ENCODE results near the gene TOMM40. TPM values are rescaled to one million over a fixed set of nuclear protein-coding genes. Genes with fewer than 3 reads are reported as not detected.

Gene TOMM40
- total and polyA plus RNA-seq, 2 of the 13 experiments (the other 11 are each of a cell fraction or from before 2014, with no cell fraction given): 72.0 to 110 TPM

DNA sequence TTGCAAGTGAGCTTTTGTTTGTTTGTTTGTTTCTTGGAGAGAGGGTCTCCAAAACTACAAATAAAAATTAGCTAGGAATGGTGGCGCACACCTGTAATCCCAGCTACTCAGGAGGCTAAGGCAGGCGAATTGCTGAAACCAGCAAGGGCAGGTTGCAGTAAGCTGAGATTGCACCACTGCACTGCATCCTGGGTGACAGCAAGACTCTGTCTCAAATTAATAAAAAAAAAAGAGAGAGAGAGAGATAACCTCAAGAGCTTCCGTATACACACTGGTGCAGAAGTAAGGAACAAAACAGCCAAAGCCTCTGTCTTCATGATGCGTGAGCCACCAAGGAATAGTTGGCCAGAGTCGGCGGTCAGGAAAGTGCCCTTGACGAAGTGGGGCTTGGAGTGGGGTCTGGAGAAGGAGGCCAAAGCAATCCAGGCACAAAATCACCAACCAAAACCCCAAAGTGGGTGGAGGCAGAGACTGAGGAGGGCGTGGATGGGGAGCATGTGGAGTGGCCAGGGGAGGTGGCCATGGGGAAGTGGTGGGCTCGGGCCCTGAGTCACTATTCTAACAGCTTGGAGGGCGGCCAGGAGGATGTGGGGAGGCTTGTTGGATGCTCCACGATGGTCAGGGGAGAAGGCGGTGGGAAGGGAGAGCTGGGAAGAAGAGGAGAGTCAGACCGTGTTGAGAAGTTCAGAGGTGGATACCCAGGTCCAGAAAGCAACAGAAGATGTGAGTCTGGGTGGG, 21.2 kb upstream of the TOMM40 start:
- ChIA-PET POLR2A (interaction anchor here (0.9 to 4.5 kb wide), 6 partner anchors 12 to 56 kb away, joined by 3 to 36 read pairs (median 4); partner anchors contain the start of genes APOE and TOMM40), CTCF (ENCODE audit: low intra/inter-chr PET ratio, low total read pairs) (no interaction called here)
- H3K4me3 ChIP-seq (replicated peaks in 1 of 3; ENCODE audit: insufficient read depth in 1 of 3, low read depth in 2 of 3, low read length in 3 of 3): no peak overlapping the region; a peak in 1 of 6 replicates
- H3K27ac ChIP-seq (ENCODE audit: extremely low read length, insufficient read depth, low read length): peak overlapping the region; percentile 64
- H3K9ac ChIP-seq (ENCODE audit: insufficient read depth, low read depth, low read length): no peak overlapping the region
- no peak overlapping the region for H2AFZ ChIP-seq (ENCODE audit: low read length)
- intact Hi-C loops (cut with micrococcal nuclease; ENCODE audit: unreplicated experiment): no loop called here
- H3K36me3 ChIP-seq (replicated peaks in 1 of 2; ENCODE audit: control insufficient read depth in 1 of 2, insufficient read depth in 2 of 2, low read length in 2 of 2): peaks cover 28 to 56% of the 10 kb centered on the region in 2 experiments
- 84% methylated on average over 13 of the region's 13 CpGs for WGBS (ENCODE audit: low lambda C conversion rate)
- H3K4me2 ChIP-seq (ENCODE audit: low read depth, low read length): peak overlapping the region; percentile 53
- H3K4me1 ChIP-seq (ENCODE audit: insufficient read depth, low read length): peaks cover 59% of the 10 kb centered on the region
- H3K27me3 ChIP-seq (ENCODE audit: control insufficient read depth in 1 of 2, insufficient read depth in 2 of 2, low read length in 2 of 2): no peaks in the 10 kb centered on the region
- FAIRE-seq (peak; percentile 21), DNase-seq (ENCODE audit: low spot score) (no peak), ATAC-seq (peak; percentile 13; the same call in 1 of the 3 replicates)
- H3K9me3 ChIP-seq (ENCODE audit: low read length): no peaks in the 10 kb centered on the region
- in situ Hi-C loops (cut with HindIII; ENCODE audit: extremely low pct_ligation_motif_present, low pct_unique_long_range_greater_than_20kb): no loop called here
- no TSS peak for BruUV-seq (replicated peaks)
- H4K20me1 ChIP-seq (ENCODE audit: insufficient read depth, low read length): no peaks in the 10 kb centered on the region
- H3K79me2 ChIP-seq (ENCODE audit: insufficient read depth, low read length): no peaks in the 10 kb centered on the region
- TF ChIP-seq MAFG (CRISPR knock-in tag; IDR thresholded peaks at IDR 0.05) (no peak), RBFOX2 (IDR thresholded peaks at IDR 0.05; ENCODE audit: low read depth, low read length) (0 out of 2 replicates have a peak, but pooled peaks have one; percentile 24), SOX5 (CRISPR knock-in tag; IDR thresholded peaks at IDR 0.05; ENCODE audit: borderline replicate concordance) (no peak), FOXP1 (IDR thresholded peaks at IDR 0.05) (no peak), FOXP1 (CRISPR knock-in tag; IDR thresholded peaks at IDR 0.05) (no peak), ZNF460 (CRISPR knock-in tag; IDR thresholded peaks at IDR 0.05; ENCODE audit: borderline replicate concordance) (peak; percentile 61; the same call in 1 of the 2 replicates), RFX5 (IDR thresholded peaks at IDR 0.05; ENCODE audit: low read depth, low read length) (no peak), RBM22 (optimal IDR thresholded peaks at IDR 0.05; ENCODE audit: low read length) (peak; percentile 26), SAFB2 (CRISPR knock-in tag; IDR thresholded peaks at IDR 0.05; ENCODE audit: borderline replicate concordance, low read depth) (no peak), ZNF747 (CRISPR knock-in tag; IDR thresholded peaks at IDR 0.05; ENCODE audit: borderline replicate concordance) (no peak), CHD2 (IDR thresholded peaks at IDR 0.05; ENCODE audit: low read depth, low read length) (no peak), GABPB1 (CRISPR knock-in tag; IDR thresholded peaks at IDR 0.05) (0 out of 2 replicates have a peak, but pooled peaks have one; percentile 11), AGO2 (optimal IDR thresholded peaks at IDR 0.05; ENCODE audit: low read depth, low read length) (peak; percentile 62), CREB1 (IDR thresholded peaks at IDR 0.05) (no peak), CREB1 (CRISPR knock-in tag; IDR thresholded peaks at IDR 0.05) (no peak), MBD4 (IDR thresholded peaks at IDR 0.05; ENCODE audit: borderline replicate concordance, low read length) (no peak), ZKSCAN1 (IDR thresholded peaks at IDR 0.05; ENCODE audit: low read length) (no peak)
- TF ChIP-seq, protein P1, sequence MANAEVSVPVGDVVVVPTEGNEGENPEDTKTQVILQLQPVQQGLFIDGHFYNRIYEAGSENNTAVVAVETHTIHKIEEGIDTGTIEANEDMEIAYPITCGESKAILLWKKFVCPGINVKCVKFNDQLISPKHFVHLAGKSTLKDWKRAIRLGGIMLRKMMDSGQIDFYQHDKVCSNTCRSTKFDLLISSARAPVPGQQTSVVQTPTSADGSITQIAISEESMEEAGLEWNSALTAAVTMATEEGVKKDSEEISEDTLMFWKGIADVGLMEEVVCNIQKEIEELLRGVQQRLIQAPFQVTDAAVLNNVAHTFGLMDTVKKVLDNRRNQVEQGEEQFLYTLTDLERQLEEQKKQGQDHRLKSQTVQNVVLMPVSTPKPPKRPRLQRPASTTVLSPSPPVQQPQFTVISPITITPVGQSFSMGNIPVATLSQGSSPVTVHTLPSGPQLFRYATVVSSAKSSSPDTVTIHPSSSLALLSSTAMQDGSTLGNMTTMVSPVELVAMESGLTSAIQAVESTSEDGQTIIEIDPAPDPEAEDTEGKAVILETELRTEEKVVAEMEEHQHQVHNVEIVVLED (CRISPR knock-in tag; IDR thresholded peaks at IDR 0.05; ENCODE audit: borderline replicate concordance): no peak
- TF ChIP-seq, protein P2, sequence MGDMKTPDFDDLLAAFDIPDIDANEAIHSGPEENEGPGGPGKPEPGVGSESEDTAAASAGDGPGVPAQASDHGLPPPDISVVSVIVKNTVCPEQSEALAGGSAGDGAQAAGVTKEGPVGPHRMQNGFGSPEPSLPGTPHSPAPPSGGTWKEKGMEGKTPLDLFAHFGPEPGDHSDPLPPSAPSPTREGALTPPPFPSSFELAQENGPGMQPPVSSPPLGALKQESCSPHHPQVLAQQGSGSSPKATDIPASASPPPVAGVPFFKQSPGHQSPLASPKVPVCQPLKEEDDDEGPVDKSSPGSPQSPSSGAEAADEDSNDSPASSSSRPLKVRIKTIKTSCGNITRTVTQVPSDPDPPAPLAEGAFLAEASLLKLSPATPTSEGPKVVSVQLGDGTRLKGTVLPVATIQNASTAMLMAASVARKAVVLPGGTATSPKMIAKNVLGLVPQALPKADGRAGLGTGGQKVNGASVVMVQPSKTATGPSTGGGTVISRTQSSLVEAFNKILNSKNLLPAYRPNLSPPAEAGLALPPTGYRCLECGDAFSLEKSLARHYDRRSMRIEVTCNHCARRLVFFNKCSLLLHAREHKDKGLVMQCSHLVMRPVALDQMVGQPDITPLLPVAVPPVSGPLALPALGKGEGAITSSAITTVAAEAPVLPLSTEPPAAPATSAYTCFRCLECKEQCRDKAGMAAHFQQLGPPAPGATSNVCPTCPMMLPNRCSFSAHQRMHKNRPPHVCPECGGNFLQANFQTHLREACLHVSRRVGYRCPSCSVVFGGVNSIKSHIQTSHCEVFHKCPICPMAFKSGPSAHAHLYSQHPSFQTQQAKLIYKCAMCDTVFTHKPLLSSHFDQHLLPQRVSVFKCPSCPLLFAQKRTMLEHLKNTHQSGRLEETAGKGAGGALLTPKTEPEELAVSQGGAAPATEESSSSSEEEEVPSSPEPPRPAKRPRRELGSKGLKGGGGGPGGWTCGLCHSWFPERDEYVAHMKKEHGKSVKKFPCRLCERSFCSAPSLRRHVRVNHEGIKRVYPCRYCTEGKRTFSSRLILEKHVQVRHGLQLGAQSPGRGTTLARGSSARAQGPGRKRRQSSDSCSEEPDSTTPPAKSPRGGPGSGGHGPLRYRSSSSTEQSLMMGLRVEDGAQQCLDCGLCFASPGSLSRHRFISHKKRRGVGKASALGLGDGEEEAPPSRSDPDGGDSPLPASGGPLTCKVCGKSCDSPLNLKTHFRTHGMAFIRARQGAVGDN (CRISPR knock-in tag; IDR thresholded peaks at IDR 0.05): peak; percentile 49

Data from HepG2 (cell line).